Measurements from ENCODE around the gene AGO1. TPM values are rescaled to one million over a fixed set of nuclear protein-coding genes. Genes with fewer than 3 reads are reported as not detected.

Gene AGO1
- total and polyA plus RNA-seq, 2 of the 8 experiments (the other 6 are each of a cell fraction or from before 2014, with no cell fraction given): 15.1 to 73.7 TPM

DNA sequence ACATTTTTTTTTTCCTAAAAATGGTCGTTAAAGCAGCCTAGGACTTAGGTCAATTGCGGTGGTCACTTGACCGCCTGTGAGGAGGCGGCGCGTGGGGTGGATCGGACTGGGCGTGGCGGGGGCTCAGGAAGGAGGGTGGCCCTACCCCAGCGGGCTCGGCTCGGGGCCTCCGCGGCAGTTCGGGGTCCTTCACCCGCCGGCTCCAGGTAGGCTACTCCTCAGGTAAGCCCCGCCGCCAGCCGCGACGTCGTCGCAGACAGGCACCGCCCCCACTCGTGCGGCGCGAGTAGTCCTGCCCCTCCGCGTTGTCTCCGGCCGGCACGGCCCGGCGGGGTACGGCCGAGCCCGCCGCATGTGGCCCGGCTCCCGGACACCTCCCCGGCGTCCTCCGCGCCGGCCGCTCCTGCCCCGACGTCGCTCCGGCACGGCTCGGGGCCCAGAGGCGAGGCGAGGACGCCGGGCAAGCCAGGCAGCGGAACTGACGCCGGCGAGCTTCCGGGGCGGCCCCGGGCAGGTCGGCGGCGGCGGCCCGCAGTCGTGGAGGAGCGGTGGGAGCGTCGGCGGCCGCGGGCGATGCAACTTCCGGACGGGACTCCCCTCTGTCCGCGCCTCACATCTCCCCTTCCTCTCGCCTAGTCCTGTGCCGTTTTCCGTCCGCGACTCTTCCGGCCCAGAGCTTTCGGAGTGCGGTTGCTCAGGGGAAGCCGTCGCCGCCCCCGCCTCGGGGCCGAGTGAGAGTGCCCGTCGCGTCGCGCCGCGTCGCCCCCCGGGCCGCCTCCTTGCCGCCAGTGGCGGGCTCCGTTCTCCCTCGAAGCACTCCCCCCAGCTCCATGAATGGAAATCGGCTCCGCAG, 47.8 kb downstream of the AGO1 start, which contains the start of gene AGO3 (continued):
- TF ChIP-seq CHD7 (IDR thresholded peaks at IDR 0.05; ENCODE audit: insufficient replicate concordance, low read length): no peak
- TF ChIP-seq, protein P1, sequence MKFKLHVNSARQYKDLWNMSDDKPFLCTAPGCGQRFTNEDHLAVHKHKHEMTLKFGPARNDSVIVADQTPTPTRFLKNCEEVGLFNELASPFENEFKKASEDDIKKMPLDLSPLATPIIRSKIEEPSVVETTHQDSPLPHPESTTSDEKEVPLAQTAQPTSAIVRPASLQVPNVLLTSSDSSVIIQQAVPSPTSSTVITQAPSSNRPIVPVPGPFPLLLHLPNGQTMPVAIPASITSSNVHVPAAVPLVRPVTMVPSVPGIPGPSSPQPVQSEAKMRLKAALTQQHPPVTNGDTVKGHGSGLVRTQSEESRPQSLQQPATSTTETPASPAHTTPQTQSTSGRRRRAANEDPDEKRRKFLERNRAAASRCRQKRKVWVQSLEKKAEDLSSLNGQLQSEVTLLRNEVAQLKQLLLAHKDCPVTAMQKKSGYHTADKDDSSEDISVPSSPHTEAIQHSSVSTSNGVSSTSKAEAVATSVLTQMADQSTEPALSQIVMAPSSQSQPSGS (IDR thresholded peaks at IDR 0.05; ENCODE audit: low read length): no peak
- no peak for TF ChIP-seq MAFK (IDR thresholded peaks at IDR 0.05; ENCODE audit: low read depth, low read length)
- TF ChIP-seq NANOG (IDR thresholded peaks at IDR 0.05; ENCODE audit: insufficient read depth, low read depth, low read length, poor library complexity, severe bottlenecking): no peak
